ENCODE results near the gene NF2. TPM values are rescaled to one million over a fixed set of nuclear protein-coding genes. Genes with fewer than 3 reads are reported as not detected.

NF2 gene
- total and polyA plus RNA-seq, 2 experiments from 2014 or later: 14.4 to 54.5 TPM

GRCh38 chr22:29710193-29710592 is 106.8 kb downstream of the NF2 start:
- H2AFZ ChIP-seq: no peak overlapping the region
- peaks cover 14% of the 10 kb centered on the region for H3K27me3 Mint-ChIP-seq (ENCODE audit: insufficient read depth, low read depth, poor library complexity)
- no peaks in the 10 kb centered on the region; the same call in 2 of the 3 replicates for H3K36me3 Mint-ChIP-seq (ENCODE audit: low read depth)
- no peaks in the 10 kb centered on the region; the same call in 1 of the 2 replicates for H4K20me1 ChIP-seq (replicated peaks; ENCODE audit: insufficient read depth)
- H3K27ac Mint-ChIP-seq: no peak overlapping the region
- H3K27me3 ChIP-seq (ENCODE audit: insufficient read depth): no peaks in the 10 kb centered on the region
- no peaks in the 10 kb centered on the region for H3F3A ChIP-seq (replicated peaks; ENCODE audit: low read depth)
- no peaks in the 10 kb centered on the region for H3K79me2 ChIP-seq (replicated peaks; ENCODE audit: insufficient read depth)
- peaks cover 9% of the 10 kb centered on the region for H3K4me1 ChIP-seq (ENCODE audit: insufficient read depth)
- TF ChIP-seq STAT1 (IDR thresholded peaks at IDR 0.05; ENCODE audit: unreplicated experiment) (no peak), POLR2AphosphoS5 (IDR thresholded peaks at IDR 0.05; ENCODE audit: low read depth) (no peak), ZNF462 (CRISPR knock-in tag; IDR thresholded peaks at IDR 0.05) (no peak)
- H3K4me3 ChIP-seq: no peak overlapping the region
- no peaks in the 10 kb centered on the region for H3K9me2 ChIP-seq (ENCODE audit: insufficient read depth)
- ATAC-seq (no peak), DNase-seq (ENCODE audit: low spot score) (no peak)
- H3K27ac ChIP-seq (ENCODE audit: low read depth): no peak overlapping the region
- H3K9me3 Mint-ChIP-seq: no peaks in the 10 kb centered on the region
- no peak overlapping the region for H3K4me2 ChIP-seq
- H3K4me3 Mint-ChIP-seq: no peak overlapping the region
- peaks cover 16% of the 10 kb centered on the region for H3K4me1 Mint-ChIP-seq
- no peaks in the 10 kb centered on the region for H3K36me3 ChIP-seq (ENCODE audit: insufficient read depth)

GRCh38 chr22:29710922-29711593 is 107.6 kb downstream of the NF2 start:
- H3F3A ChIP-seq (replicated peaks; ENCODE audit: low read depth): no peaks in the 10 kb centered on the region
- H3K4me2 ChIP-seq: no peak overlapping the region
- H3K4me1 Mint-ChIP-seq: peaks cover 10% of the 10 kb centered on the region
- H3K9me3 Mint-ChIP-seq: no peaks in the 10 kb centered on the region
- no peaks in the 10 kb centered on the region for H3K27me3 ChIP-seq (ENCODE audit: insufficient read depth)
- no peaks in the 10 kb centered on the region for H3K9me2 ChIP-seq (ENCODE audit: insufficient read depth)
- no peaks in the 10 kb centered on the region for H3K36me3 ChIP-seq (ENCODE audit: insufficient read depth)
- DNase-seq (ENCODE audit: low spot score) (no peak), ATAC-seq (no peak)
- no peak overlapping the region for H3K27ac Mint-ChIP-seq
- no peaks in the 10 kb centered on the region for H3K79me2 ChIP-seq (replicated peaks; ENCODE audit: insufficient read depth)
- H3K27ac ChIP-seq (ENCODE audit: low read depth): no peak overlapping the region
- no peak overlapping the region for H2AFZ ChIP-seq
- no peaks in the 10 kb centered on the region; the same call in 2 of the 3 replicates for H3K36me3 Mint-ChIP-seq (ENCODE audit: low read depth)
- peaks cover 8% of the 10 kb centered on the region for H3K27me3 Mint-ChIP-seq (ENCODE audit: insufficient read depth, low read depth, poor library complexity)
- H3K4me3 ChIP-seq: no peak overlapping the region
- H4K20me1 ChIP-seq (replicated peaks; ENCODE audit: insufficient read depth): no peaks in the 10 kb centered on the region
- H3K4me1 ChIP-seq (ENCODE audit: insufficient read depth): peaks cover 2% of the 10 kb centered on the region; the same call in 1 of the 2 replicates
- H3K4me3 Mint-ChIP-seq: no peak overlapping the region
- TF ChIP-seq ZNF462 (CRISPR knock-in tag; IDR thresholded peaks at IDR 0.05) (no peak), NANOG (IDR thresholded peaks at IDR 0.05; ENCODE audit: borderline replicate concordance) (no peak)
